Spleen (tissue), 7 donors: Measurements from ENCODE around the gene TGM3.

ENCODE experiments used
- POLR2A ChIP-seq, 3 donors: fragments of 450-650 bp; IDR thresholded peaks; one replicate each; pipeline ENCODE4 v1.5.1; 2017; ENCODE audit warnings: antibody characterized with exemption in 3 of 3, mild to moderate bottlenecking in 1 of 3
- TF ChIP-seq, protein P1 (sequence below), 11 experiments: fragments of 200-600 bp in 7 of 11; fragments of 450-650 bp in 4 of 11; sonication (generic) in 4 of 11; IDR thresholded peaks in 8 of 11; conservative IDR thresholded peaks in 3 of 11; 1 replicate in 7 of 11; 2 replicates in 4 of 11; pipeline versions ENCODE4 v1.4.0 to v1.8.0; 2016 to 2021; ENCODE audit warnings: antibody characterized with exemption in 11 of 11, inconsistent platforms in 4 of 11, mild to moderate bottlenecking in 1 of 11
- donor health status: DM: no; HTN: no; CAD: no; lungs with moderate emphysema.
- donor health status: DM: no; HTN: no; CAD: no.
- donor health status: DM: no; HTN: no; CAD: no.

DNA sequence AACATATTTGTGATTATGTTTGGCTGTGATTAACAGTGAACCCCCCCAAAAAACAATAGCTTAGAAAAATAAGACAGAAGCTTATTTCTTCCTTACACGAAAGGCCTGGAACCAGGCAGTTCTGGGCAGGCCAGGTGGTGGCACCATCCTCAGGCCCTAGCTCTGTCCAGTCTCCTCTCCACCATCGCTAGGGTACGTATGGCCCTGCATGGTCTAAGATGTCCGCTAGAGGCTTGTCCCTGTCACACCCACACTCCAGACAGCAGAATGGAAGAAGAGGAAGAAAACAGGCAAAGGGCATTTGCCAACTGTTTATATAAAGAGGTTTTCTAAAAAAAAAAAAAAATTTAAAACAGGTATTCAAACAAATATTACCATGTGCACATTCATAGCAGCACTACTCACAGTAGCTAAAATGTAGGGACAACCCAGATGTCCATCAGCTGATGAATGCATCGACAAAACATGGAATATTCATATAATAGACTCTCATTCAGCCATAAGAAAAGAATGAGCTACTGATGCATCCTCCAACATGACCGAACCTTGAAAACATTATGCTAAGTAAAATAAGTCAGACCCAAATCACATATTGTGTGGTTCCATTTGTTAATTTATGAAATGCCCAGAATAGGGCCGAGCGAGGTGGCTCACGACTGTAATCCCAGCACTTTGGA lies 6.7 kb downstream of the TGM3 start:
- TF ChIP-seq, protein P1, sequence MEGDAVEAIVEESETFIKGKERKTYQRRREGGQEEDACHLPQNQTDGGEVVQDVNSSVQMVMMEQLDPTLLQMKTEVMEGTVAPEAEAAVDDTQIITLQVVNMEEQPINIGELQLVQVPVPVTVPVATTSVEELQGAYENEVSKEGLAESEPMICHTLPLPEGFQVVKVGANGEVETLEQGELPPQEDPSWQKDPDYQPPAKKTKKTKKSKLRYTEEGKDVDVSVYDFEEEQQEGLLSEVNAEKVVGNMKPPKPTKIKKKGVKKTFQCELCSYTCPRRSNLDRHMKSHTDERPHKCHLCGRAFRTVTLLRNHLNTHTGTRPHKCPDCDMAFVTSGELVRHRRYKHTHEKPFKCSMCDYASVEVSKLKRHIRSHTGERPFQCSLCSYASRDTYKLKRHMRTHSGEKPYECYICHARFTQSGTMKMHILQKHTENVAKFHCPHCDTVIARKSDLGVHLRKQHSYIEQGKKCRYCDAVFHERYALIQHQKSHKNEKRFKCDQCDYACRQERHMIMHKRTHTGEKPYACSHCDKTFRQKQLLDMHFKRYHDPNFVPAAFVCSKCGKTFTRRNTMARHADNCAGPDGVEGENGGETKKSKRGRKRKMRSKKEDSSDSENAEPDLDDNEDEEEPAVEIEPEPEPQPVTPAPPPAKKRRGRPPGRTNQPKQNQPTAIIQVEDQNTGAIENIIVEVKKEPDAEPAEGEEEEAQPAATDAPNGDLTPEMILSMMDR (IDR thresholded peaks at IDR 0.05 in 8 of 11, conservative IDR thresholded peaks at IDR 0.05 in 3 of 11): no peak
- TF ChIP-seq POLR2A (IDR thresholded peaks at IDR 0.05): no peak
